Measurements from ENCODE around the gene MYLK.

The MYLK gene

GRCh38 chr3:123660141-123660675, 223.9 kb downstream of the MYLK start:
- H3K27ac ChIP-seq: no peak overlapping the region
- DNase-seq (ENCODE audit: low read depth, low spot score): no peak

GRCh38 chr3:123658852-123659206, 225.3 kb downstream of the MYLK start:
- DNase-seq (ENCODE audit: low read depth, low spot score): no peak
- no peak overlapping the region for H3K27ac ChIP-seq

GRCh38 chr3:123658118-123658851, 225.8 kb downstream of the MYLK start:
- no peak for DNase-seq (ENCODE audit: low read depth, low spot score)
- H3K27ac ChIP-seq: no peak overlapping the region

GRCh38 chr3:123657568-123657967, 226.6 kb downstream of the MYLK start:
- no peak for DNase-seq (ENCODE audit: low read depth, low spot score)
- H3K27ac ChIP-seq: no peak overlapping the region

- H3K27ac ChIP-seq: no peak overlapping the region
- DNase-seq (ENCODE audit: low read depth, low spot score): no peak
Observed at GRCh38 chr3:123657111-123657510, 227.0 kb downstream of the MYLK start.

GRCh38 chr3:123656691-123657090, 227.4 kb downstream of the MYLK start:
- no peak overlapping the region for H3K27ac ChIP-seq
- DNase-seq (ENCODE audit: low read depth, low spot score): no peak

- no peak for DNase-seq (ENCODE audit: low read depth, low spot score)
- H3K27ac ChIP-seq: no peak overlapping the region
Observed at GRCh38 chr3:123656274-123656673, 227.9 kb downstream of the MYLK start.

- no peak for DNase-seq (ENCODE audit: low read depth, low spot score)
- H3K27ac ChIP-seq: no peak overlapping the region
Observed at GRCh38 chr3:123655400-123655799, 228.7 kb downstream of the MYLK start.

GRCh38 chr3:123653221-123653682, 230.9 kb downstream of the MYLK start:
- DNase-seq (ENCODE audit: low read depth, low spot score): no peak

GRCh38 chr3:123652342-123652984, 231.7 kb downstream of the MYLK start:
- H3K27ac ChIP-seq: no peak overlapping the region
- no peak for DNase-seq (ENCODE audit: low read depth, low spot score)

More at GRCh38 chr3:123653221-123653682, 230.9 kb downstream of the MYLK start:
- H3K27ac ChIP-seq: no peak overlapping the region

GRCh38 chr3:123651449-123652341, 232.4 kb downstream of the MYLK start:
- H3K27ac ChIP-seq: no peak overlapping the region
- no peak for DNase-seq (ENCODE audit: low read depth, low spot score)

GRCh38 chr3:123650101-123650500, 234.0 kb downstream of the MYLK start:
- no peak for DNase-seq (ENCODE audit: low read depth, low spot score)
- no peak overlapping the region for H3K27ac ChIP-seq

GRCh38 chr3:123648696-123649405, 235.3 kb downstream of the MYLK start:
- DNase-seq (ENCODE audit: low read depth, low spot score): no peak
- no peak overlapping the region for H3K27ac ChIP-seq

GRCh38 chr3:123644358-123644757, 239.8 kb downstream of the MYLK start:
- no peak for DNase-seq (ENCODE audit: low read depth, low spot score)

GRCh38 chr3:123642957-123643330, 241.2 kb downstream of the MYLK start:
- no peak for DNase-seq (ENCODE audit: low read depth, low spot score)
- no peak overlapping the region for H3K27ac ChIP-seq

More at GRCh38 chr3:123644358-123644757, 239.8 kb downstream of the MYLK start:
- H3K27ac ChIP-seq: no peak overlapping the region

GRCh38 chr3:123642182-123642956, 241.8 kb downstream of the MYLK start:
- no peak overlapping the region for H3K27ac ChIP-seq
- peak; percentile 41 for DNase-seq (ENCODE audit: low read depth, low spot score)

GRCh38 chr3:123641505-123641904, 242.6 kb downstream of the MYLK start:
- no peak overlapping the region for H3K27ac ChIP-seq
- no peak for DNase-seq (ENCODE audit: low read depth, low spot score)

- DNase-seq (ENCODE audit: low read depth, low spot score): no peak
- no peak overlapping the region for H3K27ac ChIP-seq
Observed at GRCh38 chr3:123640740-123641462, 243.2 kb downstream of the MYLK start.

GRCh38 chr3:123640311-123640710, 243.8 kb downstream of the MYLK start:
- H3K27ac ChIP-seq: no peak overlapping the region

More at GRCh38 chr3:123640311-123640710, 243.8 kb downstream of the MYLK start:
- no peak for DNase-seq (ENCODE audit: low read depth, low spot score)

All from epithelial cell of prostate (primary cell).